T-helper 2 cell treated with Interferon-gamma antibody and Interleukin-4, amounts not matched to agents 100 ng/mL and 5 ng/mL, for 36 hours (primary cell): ENCODE measurements around the gene THYN1. TPM values are rescaled to one million over a fixed set of nuclear protein-coding genes. Genes with fewer than 3 reads are reported as not detected.

Source experiments
- intact Hi-C: fragments of 100-400 bp; cut with micrococcal nuclease; formaldehyde crosslinking; loops from one replicate; pipeline ENCODE4 v1.15.1; 2023
- total RNA-seq: library from RNA; stranded (reverse); gene quantifications from 2 replicates; pipeline ENCODE4 v1.2.3, GENCODE V29; 2022

THYN1 gene
- total RNA-seq, 1 donor from 2014 or later: 60.7 TPM

- intact Hi-C loops: loop anchor here (1.0 to 10.0 kb wide), 5 partner anchors 13 to 309 kb away; partner anchors contain the start of genes ACAD8, GLB1L2, THYN1 and VPS26B
Measured at GRCh38 chr11:134275534-134276395, 22.6 kb upstream of the THYN1 start, which contains the start of gene GLB1L3. GLB1L3 (plus strand) TSS chr11:134276379; CDS start chr11:134276741, 362 bp downstream.

GRCh38 chr11:134275188-134275533, 22.0 kb upstream of the THYN1 start:
- intact Hi-C loops: loop anchor here (1.0 to 10.0 kb wide), 2 partner anchors 51 to 310 kb away; partner anchors contain the start of gene VPS26B

DNA sequence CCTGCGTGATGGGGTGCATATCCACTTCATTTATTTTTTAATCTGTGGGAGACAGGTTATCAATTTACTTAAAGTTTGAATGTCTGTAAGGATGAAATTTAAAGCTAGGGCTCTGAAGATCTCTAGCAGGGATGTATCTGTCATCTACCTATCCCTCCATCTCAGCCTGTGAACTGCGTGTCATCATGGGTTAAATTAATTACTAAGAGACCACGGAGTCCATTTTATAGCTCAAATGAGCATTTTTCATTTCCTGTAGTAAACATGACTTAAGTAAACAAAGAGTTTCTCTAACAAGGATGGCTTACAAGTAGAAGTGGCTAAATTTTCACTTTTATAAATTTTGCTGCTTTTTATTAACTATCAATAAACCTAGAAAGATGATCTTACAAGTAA, 20.2 kb upstream of the THYN1 start:
- intact Hi-C loops: loop anchor here (10.0 kb wide), 1 partner anchor 311 kb away; no protein-coding TSS in a partner anchor

GRCh38 chr11:134272381-134273316, 19.5 kb upstream of the THYN1 start:
- intact Hi-C loops: loop anchor here (10.0 kb wide), 1 partner anchor 312 kb away; no protein-coding TSS in a partner anchor

DNA sequence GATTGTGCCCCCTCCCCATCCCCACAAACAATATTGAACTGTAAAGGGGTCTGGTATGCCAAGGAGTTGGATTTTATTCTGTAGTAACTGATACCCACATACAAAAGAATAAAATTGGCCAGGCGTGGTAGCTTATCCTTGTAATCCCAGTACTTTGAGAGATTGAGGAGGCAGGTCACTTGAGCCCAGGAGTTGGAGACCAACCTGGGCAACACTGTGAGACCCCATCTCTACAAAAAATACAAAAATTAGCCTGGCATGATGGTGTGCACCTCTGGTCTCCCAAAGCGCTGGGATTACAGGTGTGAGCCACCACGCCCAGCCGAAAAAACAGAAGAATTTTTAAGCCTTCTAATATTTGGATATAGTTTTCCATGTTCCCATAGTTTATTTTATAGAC, 18.8 kb upstream of the THYN1 start:
- intact Hi-C loops: loop anchor here (10.0 kb wide), 1 partner anchor 313 kb away; no protein-coding TSS in a partner anchor

- intact Hi-C loops: loop anchor here (1.0 to 10.0 kb wide), 2 partner anchors 17 to 315 kb away; partner anchors contain the start of genes ACAD8 and THYN1
Measured at GRCh38 chr11:134270250-134270714, 17.1 kb upstream of the THYN1 start.

- intact Hi-C loops: no loop called here
Measured at GRCh38 chr11:134267966-134268365, 14.8 kb upstream of the THYN1 start.

DNA sequence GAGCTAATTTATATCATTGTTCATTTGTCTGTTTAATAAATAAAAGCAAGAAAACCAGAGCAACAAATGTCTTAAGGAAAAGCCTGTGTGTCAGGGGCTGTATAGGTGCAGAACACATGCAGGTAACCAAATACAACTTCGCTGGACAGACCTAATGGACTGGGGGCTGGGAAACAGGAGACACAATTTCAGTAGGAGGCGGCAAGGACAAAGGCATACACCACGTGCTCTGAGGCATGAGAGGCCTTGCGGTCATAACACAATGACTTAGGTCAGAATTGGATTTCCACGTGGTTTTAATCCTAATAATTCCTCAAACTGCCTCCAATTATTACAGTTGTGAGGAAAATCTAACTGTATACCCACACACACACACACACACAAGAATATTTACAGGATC, 14.3 kb upstream of the THYN1 start:
- intact Hi-C loops: no loop called here

GRCh38 chr11:134266841-134267251, 13.7 kb upstream of the THYN1 start:
- intact Hi-C loops: no loop called here

DNA sequence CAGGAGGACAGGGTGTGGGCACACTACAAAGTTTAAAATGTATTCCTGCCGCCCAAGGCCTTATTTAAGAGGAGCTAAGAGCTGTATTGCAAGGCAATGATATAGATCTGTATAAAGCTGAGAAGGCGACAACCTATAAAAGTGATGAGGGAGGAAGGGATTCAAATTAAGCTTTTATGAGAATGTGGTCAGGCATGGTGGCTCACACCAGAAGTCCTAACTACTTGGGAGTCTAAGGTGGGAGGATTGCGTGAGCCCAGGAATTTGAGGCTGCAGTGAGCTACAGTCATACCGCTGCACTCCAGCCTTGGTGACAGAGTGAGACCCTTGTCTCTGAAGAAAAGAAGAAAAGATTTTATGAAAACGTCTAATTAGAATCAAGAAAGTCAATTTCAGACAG, 13.3 kb upstream of the THYN1 start:
- intact Hi-C loops: no loop called here

GRCh38 chr11:134264966-134265764, 12.0 kb upstream of the THYN1 start:
- intact Hi-C loops: no loop called here

DNA sequence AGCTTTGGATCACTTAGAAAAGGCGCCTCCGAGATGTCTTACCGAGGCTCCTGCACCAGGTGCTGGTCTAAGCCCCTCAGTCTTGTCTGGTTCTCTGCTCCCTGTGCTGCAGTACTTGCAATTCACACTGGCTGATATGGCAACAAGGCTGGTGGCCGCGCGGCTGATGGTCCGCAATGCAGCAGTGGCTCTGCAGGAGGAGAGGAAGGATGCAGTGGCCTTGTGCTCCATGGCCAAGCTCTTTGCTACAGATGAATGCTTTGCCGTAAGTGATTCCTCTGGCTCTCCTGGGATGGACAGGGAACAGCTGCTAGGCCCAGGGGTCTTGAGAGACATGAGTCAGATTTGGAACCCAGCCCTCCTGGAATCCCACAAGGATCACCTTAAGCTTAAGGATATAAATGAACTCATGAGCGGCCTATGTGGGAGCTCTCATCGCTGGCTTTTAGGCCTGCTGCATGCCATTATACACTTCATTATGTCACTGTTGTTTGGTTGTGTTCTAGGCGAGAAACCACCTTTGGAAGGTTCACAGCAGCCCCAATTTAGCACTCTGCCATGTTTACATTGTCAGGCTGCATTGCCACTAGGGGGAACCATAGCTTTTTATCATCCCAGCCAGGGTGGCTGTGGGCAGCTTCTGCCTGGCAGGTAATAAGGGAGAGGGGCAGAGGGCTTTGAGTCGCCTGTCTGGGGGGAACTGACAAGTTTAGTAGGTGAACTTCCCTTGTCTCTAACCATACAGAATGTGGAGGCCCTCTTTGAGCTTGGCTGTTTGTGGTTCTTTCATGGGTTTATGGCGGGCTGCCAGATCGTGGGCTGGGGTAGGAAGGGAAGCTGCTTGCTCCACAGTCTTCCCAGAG, 8.7 kb upstream of the THYN1 start:
- intact Hi-C loops: loop anchor here (1.0 kb wide), 1 partner anchor 14 kb away; the partner anchor contains the start of gene GLB1L3

DNA sequence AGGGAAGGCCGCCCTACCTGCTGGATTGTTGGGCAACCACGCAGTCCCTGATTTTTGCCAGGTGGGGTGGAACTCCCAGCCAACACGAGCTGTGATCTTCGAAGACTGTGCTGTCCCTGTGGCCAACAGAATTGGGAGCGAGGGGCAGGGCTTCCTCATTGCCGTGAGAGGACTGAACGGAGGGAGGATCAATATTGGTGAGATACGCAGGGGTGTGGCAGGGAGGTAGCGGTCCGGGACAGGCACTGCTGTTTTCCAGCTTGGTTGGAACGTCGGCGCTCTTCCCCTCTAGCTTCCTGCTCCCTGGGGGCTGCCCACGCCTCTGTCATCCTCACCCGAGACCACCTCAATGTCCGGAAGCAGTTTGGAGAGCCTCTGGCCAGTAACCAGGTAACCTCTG, 7.8 kb upstream of the THYN1 start:
- intact Hi-C loops: no loop called here

- intact Hi-C loops: no loop called here
Measured at GRCh38 chr11:134260503-134260902, 7.4 kb upstream of the THYN1 start.

DNA sequence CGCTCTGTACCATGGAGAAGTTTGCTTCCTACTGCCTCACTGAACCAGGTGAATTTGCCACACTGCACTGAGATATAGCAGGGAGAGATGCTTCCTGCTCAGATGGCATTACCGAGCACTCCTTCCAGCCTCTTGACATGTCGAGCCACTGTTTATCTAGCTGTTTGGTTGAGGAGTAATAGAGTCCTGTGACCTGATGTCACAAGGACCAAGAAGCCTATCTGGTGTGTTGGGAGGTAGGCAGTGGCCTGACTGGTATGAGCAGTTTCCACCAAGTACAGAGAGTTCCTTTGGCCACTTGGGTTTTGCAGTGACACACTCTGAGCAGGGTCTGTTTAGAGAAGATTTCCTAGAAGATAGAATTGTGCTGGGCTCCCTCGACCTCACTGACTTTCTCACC, 5.4 kb upstream of the THYN1 start:
- intact Hi-C loops: loop anchor here (10.0 kb wide), 1 partner anchor 224 kb away; no protein-coding TSS in a partner anchor

DNA sequence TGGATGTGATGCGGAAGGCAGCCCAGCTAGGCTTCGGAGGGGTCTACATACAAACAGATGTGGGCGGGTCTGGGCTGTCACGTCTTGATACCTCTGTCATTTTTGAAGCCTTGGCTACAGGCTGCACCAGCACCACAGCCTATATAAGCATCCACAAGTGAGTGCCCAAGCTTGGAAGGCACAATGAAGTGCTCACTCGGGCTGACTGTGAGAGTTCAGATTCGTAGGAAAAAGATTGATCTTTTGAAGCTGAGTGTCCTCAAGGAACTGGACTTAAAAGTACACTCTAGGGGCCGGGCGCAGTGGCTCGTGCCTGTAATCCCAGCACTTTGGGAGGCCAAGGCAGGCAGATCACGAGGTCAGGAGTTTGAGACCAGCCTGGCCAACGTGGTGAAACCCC, 3.9 kb upstream of the THYN1 start:
- intact Hi-C loops: loop anchor here (10.0 kb wide), 1 partner anchor 222 kb away; no protein-coding TSS in a partner anchor

- intact Hi-C loops: loop anchor here (10.0 kb wide), 1 partner anchor 220 kb away; no protein-coding TSS in a partner anchor
Measured at GRCh38 chr11:134255184-134255561, 2.0 kb upstream of the THYN1 start.

DNA sequence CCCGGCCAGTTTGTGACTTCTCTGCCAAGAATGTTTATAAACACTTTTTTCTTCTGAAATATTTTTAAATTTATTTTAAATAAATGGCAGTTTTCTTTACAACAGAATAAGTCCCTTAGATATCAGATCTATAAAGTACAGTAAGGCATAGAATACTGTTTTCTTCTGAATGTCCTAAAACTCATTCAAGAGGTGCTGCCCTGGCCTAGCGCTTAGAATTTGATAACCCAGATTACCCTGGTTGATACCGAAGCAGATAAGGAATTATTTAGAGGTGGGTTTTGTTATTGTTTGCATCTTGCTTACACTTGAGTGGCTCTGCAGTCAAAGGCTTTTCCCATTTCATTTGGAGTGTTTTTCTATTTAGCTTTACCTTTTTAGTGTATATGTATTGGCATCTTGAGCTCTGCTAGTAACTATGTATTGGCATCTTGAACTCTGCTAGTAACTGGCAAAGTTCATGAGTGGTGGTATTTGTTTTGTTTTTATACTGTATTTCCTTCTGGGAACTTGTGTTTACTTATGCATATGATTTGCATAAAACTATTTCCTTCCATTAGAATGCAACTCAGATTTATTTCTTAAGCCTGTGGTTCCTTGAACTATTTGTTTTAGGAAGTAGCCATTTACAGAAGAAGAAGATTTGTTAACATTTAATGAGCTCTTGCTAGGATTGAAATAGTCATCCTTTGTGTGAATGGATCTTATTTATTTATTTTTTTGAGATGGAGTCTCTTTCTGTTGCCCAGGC, 1.5 kb upstream of the THYN1 start:
- intact Hi-C loops: loop anchor here (10.0 kb wide), 1 partner anchor 220 kb away; no protein-coding TSS in a partner anchor
